HEK293T (cell line): ENCODE data around the gene WFDC11.

ENCODE experiments used
- ARNT ChIP-seq: fragments of 450-650 bp; IDR thresholded peaks from 2 replicates; pipeline ENCODE4 v1.6.1; 2017; ENCODE audit warnings: mild to moderate bottlenecking
- BHLHE40 ChIP-seq: fragments of 450-650 bp; IDR thresholded peaks from 2 replicates; pipeline ENCODE4 v1.6.1; 2016; ENCODE audit warnings: mild to moderate bottlenecking, moderate library complexity, borderline replicate concordance
- ELF4 ChIP-seq: fragments of 450-650 bp; IDR thresholded peaks from 2 replicates; pipeline ENCODE4 v1.6.1; 2017; ENCODE audit warnings: antibody characterized with exemption
- FOXA1 ChIP-seq: fragments of 450-650 bp; IDR thresholded peaks from 2 replicates; pipeline ENCODE4 v1.6.1; 2016; ENCODE audit warnings: mild to moderate bottlenecking
- FOXM1 ChIP-seq: fragments of 450-650 bp; IDR thresholded peaks from 2 replicates; pipeline ENCODE4 v1.6.1; 2017; ENCODE audit warnings: mild to moderate bottlenecking, borderline replicate concordance
- L3MBTL2 ChIP-seq: fragments of 450-650 bp; conservative IDR thresholded peaks from 2 replicates; pipeline ENCODE4 v1.6.1; 2016; ENCODE audit warnings: mild to moderate bottlenecking
- SP1 ChIP-seq: fragments of 450-650 bp; IDR thresholded peaks from 2 replicates; pipeline ENCODE4 v1.6.1; 2017
- SUZ12 ChIP-seq: fragments of 450-650 bp; IDR thresholded peaks from 2 replicates; pipeline ENCODE4 v1.6.1; 2016; ENCODE audit warnings: mild to moderate bottlenecking
- TARDBP ChIP-seq: fragments of 450-650 bp; IDR thresholded peaks from 2 replicates; pipeline ENCODE4 v1.6.1; 2016

- TF ChIP-seq FOXM1 (no peak), SP1 (no peak), FOXA1 (no peak), BHLHE40 (no peak), L3MBTL2 (no peak), ARNT (no peak), SUZ12 (no peak), TARDBP (no peak), ELF4 (no peak)
Observed at GRCh38 chr20:45701873-45702272, 31.8 kb upstream of the WFDC11 start, which contains the start of gene WFDC13.
